Uterus (tissue), 2 donors: Measurements from ENCODE around the gene IRX4.

ENCODE experiments used
- POLR2A ChIP-seq, 2 donors: fragments of 450-650 bp; IDR thresholded peaks; one replicate each; pipeline ENCODE4 v1.6.1; 2016; ENCODE audit warnings: antibody characterized with exemption in 2 of 2, mild to moderate bottlenecking in 1 of 2, moderate library complexity in 1 of 2
- TF ChIP-seq, protein P1 (sequence below), 4 experiments: fragments of 200-600 bp in 2 of 4; fragments of 450-650 bp in 2 of 4; sonication (generic) in 2 of 4; IDR thresholded peaks; one replicate each; pipeline ENCODE4 v1.5.1; 2016 to 2019; ENCODE audit warnings: antibody characterized with exemption in 4 of 4, mild to moderate bottlenecking in 2 of 4, moderate library complexity in 1 of 4

DNA sequence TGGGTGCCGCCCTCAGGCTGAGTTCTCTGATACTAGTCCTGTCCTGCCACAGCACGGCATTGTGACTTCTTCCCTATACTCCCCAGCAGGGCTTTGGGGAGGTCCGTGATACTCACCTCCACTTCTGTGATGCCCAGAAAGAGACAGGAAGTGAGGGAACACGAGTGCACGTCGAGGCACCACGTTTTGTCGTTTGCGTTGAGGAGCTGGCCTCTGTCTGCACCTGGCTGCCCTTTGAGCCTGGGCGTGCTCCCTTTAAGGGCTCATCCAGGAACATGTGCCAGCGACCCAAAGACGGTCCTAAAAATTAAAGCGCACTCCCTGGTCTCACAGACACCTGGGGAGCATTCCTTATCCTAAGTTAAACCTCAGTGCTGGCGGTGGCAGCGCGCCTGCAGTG is 8.7 kb upstream of the IRX4 start:
- TF ChIP-seq, protein P1, sequence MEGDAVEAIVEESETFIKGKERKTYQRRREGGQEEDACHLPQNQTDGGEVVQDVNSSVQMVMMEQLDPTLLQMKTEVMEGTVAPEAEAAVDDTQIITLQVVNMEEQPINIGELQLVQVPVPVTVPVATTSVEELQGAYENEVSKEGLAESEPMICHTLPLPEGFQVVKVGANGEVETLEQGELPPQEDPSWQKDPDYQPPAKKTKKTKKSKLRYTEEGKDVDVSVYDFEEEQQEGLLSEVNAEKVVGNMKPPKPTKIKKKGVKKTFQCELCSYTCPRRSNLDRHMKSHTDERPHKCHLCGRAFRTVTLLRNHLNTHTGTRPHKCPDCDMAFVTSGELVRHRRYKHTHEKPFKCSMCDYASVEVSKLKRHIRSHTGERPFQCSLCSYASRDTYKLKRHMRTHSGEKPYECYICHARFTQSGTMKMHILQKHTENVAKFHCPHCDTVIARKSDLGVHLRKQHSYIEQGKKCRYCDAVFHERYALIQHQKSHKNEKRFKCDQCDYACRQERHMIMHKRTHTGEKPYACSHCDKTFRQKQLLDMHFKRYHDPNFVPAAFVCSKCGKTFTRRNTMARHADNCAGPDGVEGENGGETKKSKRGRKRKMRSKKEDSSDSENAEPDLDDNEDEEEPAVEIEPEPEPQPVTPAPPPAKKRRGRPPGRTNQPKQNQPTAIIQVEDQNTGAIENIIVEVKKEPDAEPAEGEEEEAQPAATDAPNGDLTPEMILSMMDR (IDR thresholded peaks at IDR 0.05), result no peak
- no peak for TF ChIP-seq POLR2A (IDR thresholded peaks at IDR 0.05)
